RCC 7860 (cell line): ENCODE data around the gene NUP93.

Experiments used
- DNase-seq: peaks from one replicate; pipeline ENCODE4 v3.0.0-alpha.2; 2015; ENCODE audit warnings: low spot score
- FAIRE-seq: peaks from 2 replicates; lab custom pipeline; 2012; peaks lifted over from hg19 to GRCh38; lab: Jason Lieb, UNC

The NUP93 gene

GRCh38 chr16:56741399-56741798 is 11.5 kb downstream of the NUP93 start:
- no peak for DNase-seq

GRCh38 chr16:56742030-56742984 is 12.4 kb downstream of the NUP93 start:
- FAIRE-seq (peak; percentile 95), DNase-seq (peak; percentile 78)

More at GRCh38 chr16:56741399-56741798, 11.5 kb downstream of the NUP93 start:
- peak; percentile 32 for FAIRE-seq

- FAIRE-seq (no peak), DNase-seq (peak; percentile 50)
Measured at GRCh38 chr16:56743840-56744239, 13.9 kb downstream of the NUP93 start.

GRCh38 chr16:56744996-56745640 is 15.2 kb downstream of the NUP93 start:
- DNase-seq (no peak), FAIRE-seq (no peak)

- FAIRE-seq = no peak
- no peak for DNase-seq
Measured at GRCh38 chr16:56747486-56748045, 17.6 kb downstream of the NUP93 start.

- FAIRE-seq (no peak), DNase-seq (no peak)
Measured at GRCh38 chr16:56748191-56748590, 18.3 kb downstream of the NUP93 start.

- no peak for FAIRE-seq
- DNase-seq = no peak
Measured at GRCh38 chr16:56748826-56749225, 18.9 kb downstream of the NUP93 start.

GRCh38 chr16:56749672-56750491 is 20.0 kb downstream of the NUP93 start:
- no peak for DNase-seq
- no peak for FAIRE-seq

- no peak for DNase-seq
- no peak for FAIRE-seq
Measured at GRCh38 chr16:56753410-56753809, 23.5 kb downstream of the NUP93 start.

- FAIRE-seq = no peak
Measured at GRCh38 chr16:56755038-56755437, 25.1 kb downstream of the NUP93 start.

GRCh38 chr16:56758432-56758831 is 28.5 kb downstream of the NUP93 start:
- no peak for FAIRE-seq

More at GRCh38 chr16:56755038-56755437, 25.1 kb downstream of the NUP93 start:
- DNase-seq = no peak

GRCh38 chr16:56758930-56759329 is 29.0 kb downstream of the NUP93 start:
- DNase-seq (no peak), FAIRE-seq (no peak)

More at GRCh38 chr16:56758432-56758831, 28.5 kb downstream of the NUP93 start:
- DNase-seq = no peak

- DNase-seq (no peak), FAIRE-seq (no peak)
Measured at GRCh38 chr16:56763291-56763916, 33.5 kb downstream of the NUP93 start.

- DNase-seq = no peak
- no peak for FAIRE-seq
Measured at GRCh38 chr16:56764835-56765234, 34.9 kb downstream of the NUP93 start.

- DNase-seq = no peak
Measured at GRCh38 chr16:56765949-56766348, 36.0 kb downstream of the NUP93 start.

GRCh38 chr16:56767024-56767423 is 37.1 kb downstream of the NUP93 start:
- DNase-seq (no peak), FAIRE-seq (no peak)

More at GRCh38 chr16:56765949-56766348, 36.0 kb downstream of the NUP93 start:
- FAIRE-seq = no peak

- FAIRE-seq (no peak), DNase-seq (no peak)
Measured at GRCh38 chr16:56769677-56770076, 39.7 kb downstream of the NUP93 start.

- no peak for FAIRE-seq
- DNase-seq = no peak
Measured at GRCh38 chr16:56771558-56772279, 41.8 kb downstream of the NUP93 start.

- DNase-seq (no peak), FAIRE-seq (no peak)
Measured at GRCh38 chr16:56773532-56773931, 43.6 kb downstream of the NUP93 start.
